IMR-90 (cell line): Measurements from ENCODE around the gene DRAXIN. TPM values are rescaled to one million over a fixed set of nuclear protein-coding genes. Genes with fewer than 3 reads are reported as not detected.

Experiments
- ATAC-seq: fragments of 200-7000 bp; cut with Tn5 transposase; 2 replicates; pipeline ENCODE4 v1.9.1; 2020; ENCODE audit warnings: low read depth, mild to moderate bottlenecking, moderate library complexity
- BruUV-seq: library from RNA; stranded (reverse); fragments of 400-500 nt; replicated peaks from 2 replicates; lab custom pipeline; 2021; lab: Mats Ljungman, UMichigan
- CTCF ChIA-PET: fragments of 300-600 bp; formaldehyde crosslinking; extraction: SDS; loops from one replicate; lab custom pipeline; 2021; ENCODE audit warnings: antibody characterized with exemption; lab: Yijun Ruan, JAX
- POLR2A ChIA-PET: fragments of 300-600 bp; sonication (Branson Sonifier 250); formaldehyde crosslinking; loops from one replicate; lab custom pipeline; 2022; ENCODE audit warnings: antibody characterized with exemption; ENCODE audit not compliant: unreplicated experiment; lab: Charles Lee
- DNase-seq: peaks from one replicate; pipeline ENCODE4 v3.0.0; 2013
- H2AFZ ChIP-seq: replicated peaks from 2 replicates; pipeline ENCODE3; 2013; ENCODE audit warnings: low read length, mild to moderate bottlenecking; ENCODE audit not compliant: poor library complexity
- H2AK5ac ChIP-seq: 2 replicates; pipeline ENCODE4 v1.6.1; 2013; ENCODE audit warnings: low read depth, low read length, inconsistent platforms
- H2AK9ac ChIP-seq: replicated peaks from 2 replicates; pipeline ENCODE3; 2013; ENCODE audit warnings: mild to moderate bottlenecking, low read depth, low read length, moderate library complexity; ENCODE audit not compliant: poor library complexity
- H2BK120ac ChIP-seq: 2 replicates; pipeline ENCODE4 v1.6.1; 2013; ENCODE audit warnings: low read depth, low read length, inconsistent platforms
- H2BK15ac ChIP-seq: 3 replicates; pipeline ENCODE4 v1.6.1; 2013; ENCODE audit warnings: low read depth, low read length, inconsistent platforms
- H2BK20ac ChIP-seq: 2 replicates; pipeline ENCODE4 v1.6.1; 2013; ENCODE audit warnings: low read depth, mild to moderate bottlenecking, inconsistent platforms, low read length, moderate library complexity
- H2BK5ac ChIP-seq: 2 replicates; pipeline ENCODE4 v1.6.1; 2013; ENCODE audit warnings: mild to moderate bottlenecking, low read depth, low read length, inconsistent platforms; ENCODE audit not compliant: poor library complexity, severe bottlenecking
- H3K14ac ChIP-seq: replicated peaks from 2 replicates; pipeline ENCODE4 v1.6.1; 2013; ENCODE audit warnings: low read depth, low read length, inconsistent platforms
- H3K18ac ChIP-seq: 2 replicates; pipeline ENCODE4 v1.6.1; 2013; ENCODE audit warnings: low read depth, low read length, control low read depth
- H3K23ac ChIP-seq: 2 replicates; pipeline ENCODE4 v1.6.1; 2013; ENCODE audit warnings: low read depth, low read length, inconsistent platforms
- H3K27ac ChIP-seq: 2 replicates; pipeline ENCODE4 v1.5.1; 2013; ENCODE audit warnings: mild to moderate bottlenecking, control low read depth, low read length; ENCODE audit not compliant: insufficient read depth
- H3K27me3 ChIP-seq: 2 replicates; pipeline ENCODE4 v1.6.1; 2013; ENCODE audit warnings: low read length; ENCODE audit not compliant: control insufficient read depth, insufficient read depth
- H3K36me3 ChIP-seq: 2 replicates; pipeline ENCODE4 v1.6.1; 2013; ENCODE audit warnings: low read length, mixed read lengths; ENCODE audit not compliant: control insufficient read depth, insufficient read depth
- H3K4ac ChIP-seq: 2 replicates; pipeline ENCODE4 v1.6.1; 2013; ENCODE audit warnings: low read depth, low read length, inconsistent platforms
- H3K4me1 ChIP-seq: 2 replicates; pipeline ENCODE4 v1.6.1; 2013; ENCODE audit warnings: low read length, mixed read lengths; ENCODE audit not compliant: control insufficient read depth, insufficient read depth
- H3K4me2 ChIP-seq: 2 replicates; pipeline ENCODE4 v1.6.1; 2013; ENCODE audit warnings: low read depth, mild to moderate bottlenecking, control low read depth, low read length, moderate library complexity
- H3K4me3 ChIP-seq: 2 replicates; pipeline ENCODE4 v1.5.1; 2013; ENCODE audit warnings: low read depth, mild to moderate bottlenecking, control low read depth, low read length, moderate library complexity; ENCODE audit not compliant: insufficient read depth
- H3K56ac ChIP-seq: 2 replicates; pipeline ENCODE4 v1.6.1; 2013; ENCODE audit warnings: low read length, inconsistent platforms; ENCODE audit not compliant: insufficient read depth; ENCODE audit errors: extremely low read depth
- H3K79me1 ChIP-seq, 2 experiments: 2 replicates each; pipeline ENCODE4 v1.6.1; 2013; ENCODE audit warnings: low read length in 2 of 2, inconsistent platforms in 1 of 2, low read depth in 1 of 2
- H3K9ac ChIP-seq: 2 replicates; pipeline ENCODE4 v1.6.1; 2013; ENCODE audit warnings: low read depth, low read length, control low read depth
- H3K9me1 ChIP-seq: 2 replicates; pipeline ENCODE4 v1.6.1; 2013; ENCODE audit warnings: low read length, inconsistent platforms; ENCODE audit not compliant: insufficient read depth
- H3K9me3 ChIP-seq: 2 replicates; pipeline ENCODE4 v1.6.1; 2013; ENCODE audit warnings: low read length; ENCODE audit not compliant: control insufficient read depth, insufficient read depth
- H4K20me1 ChIP-seq: 2 replicates; pipeline ENCODE4 v1.6.1; 2013; ENCODE audit warnings: low read length, inconsistent platforms; ENCODE audit not compliant: insufficient read depth
- H4K5ac ChIP-seq: 2 replicates; pipeline ENCODE4 v1.6.1; 2013; ENCODE audit warnings: mild to moderate bottlenecking, low read depth, low read length, control low read depth
- H4K8ac ChIP-seq, 2 experiments: 2 replicates each; pipeline ENCODE4 v1.6.1; 2013; ENCODE audit warnings: low read depth in 2 of 2, low read length in 2 of 2, control low read depth in 1 of 2, inconsistent platforms in 1 of 2
- H4K91ac ChIP-seq: 2 replicates; pipeline ENCODE4 v1.6.1; 2013; ENCODE audit warnings: low read depth, low read length, inconsistent platforms; ENCODE audit not compliant: insufficient read depth
- BHLHE40 ChIP-seq: fragments of 150-350 bp; IDR thresholded peaks from 2 replicates; pipeline ENCODE4 v1.6.1; 2016; ENCODE audit warnings: mild to moderate bottlenecking, low read depth, low read length
- CEBPB ChIP-seq: IDR thresholded peaks from 2 replicates; pipeline ENCODE4 v1.6.1; 2012; ENCODE audit warnings: low read depth, low read length, improper control_type of control experiment
- CHD1 ChIP-seq: IDR thresholded peaks from 2 replicates; pipeline ENCODE4 v1.6.1; 2012; ENCODE audit warnings: low read depth, low read length, improper control_type of control experiment
- CTCF ChIP-seq: conservative IDR thresholded peaks from 2 replicates; pipeline ENCODE4 v1.5.1; 2012; ENCODE audit warnings: mild to moderate bottlenecking, low read depth, low read length, improper control_type of control experiment
- FOS ChIP-seq: fragments of 150-350 bp; IDR thresholded peaks from 2 replicates; pipeline ENCODE4 v1.6.1; 2016; ENCODE audit warnings: low read depth, low read length
- MAFK ChIP-seq: IDR thresholded peaks from 2 replicates; pipeline ENCODE4 v1.6.1; 2012; ENCODE audit warnings: low read depth, low read length, improper control_type of control experiment
- MAZ ChIP-seq: IDR thresholded peaks from 2 replicates; pipeline ENCODE4 v1.6.1; 2012; ENCODE audit warnings: low read depth, mild to moderate bottlenecking, low read length, improper control_type of control experiment, moderate library complexity, borderline replicate concordance
- MXI1 ChIP-seq: IDR thresholded peaks from 2 replicates; pipeline ENCODE4 v1.6.1; 2012; ENCODE audit warnings: low read depth, mild to moderate bottlenecking, low read length, moderate library complexity, borderline replicate concordance
- NFE2L2 ChIP-seq: fragments of 150-350 bp; IDR thresholded peaks from 2 replicates; pipeline ENCODE4 v1.6.1; 2016; ENCODE audit warnings: low read depth, mild to moderate bottlenecking, low read length
- POLR2A ChIP-seq: IDR thresholded peaks from 2 replicates; pipeline ENCODE4 v1.6.1; 2012; ENCODE audit warnings: mild to moderate bottlenecking, low read depth, low read length
- RAD21 ChIP-seq: IDR thresholded peaks from 2 replicates; pipeline ENCODE4 v1.6.1; 2012; ENCODE audit warnings: low read length, improper control_type of control experiment
- RCOR1 ChIP-seq: IDR thresholded peaks from 2 replicates; pipeline ENCODE4 v1.6.1; 2012; ENCODE audit warnings: mild to moderate bottlenecking, low read length, improper control_type of control experiment; ENCODE audit not compliant: insufficient replicate concordance
- RFX5 ChIP-seq: IDR thresholded peaks from 2 replicates; pipeline ENCODE4 v1.8.0; 2012; ENCODE audit warnings: low read depth, mild to moderate bottlenecking, low read length, moderate library complexity
- SMC3 ChIP-seq: fragments of 150-350 bp; IDR thresholded peaks from 2 replicates; pipeline ENCODE4 v1.6.1; 2016; ENCODE audit warnings: low read depth, mild to moderate bottlenecking, antibody characterized with exemption, low read length, moderate library complexity
- USF2 ChIP-seq: fragments of 150-350 bp; IDR thresholded peaks from 2 replicates; pipeline ENCODE4 v1.6.1; 2017; ENCODE audit warnings: mild to moderate bottlenecking, antibody characterized with exemption, low read length, low read depth
- WGBS, 2 experiments: methylation state at CpG; one replicate each; pipeline versions ENCODE4 v1.1.5 to v1.1.7; 2013; ENCODE audit warnings: missing lambda C conversion rate in 2 of 2; ENCODE audit not compliant: insufficient read length in 1 of 2; ENCODE audit errors: extremely low coverage in 2 of 2; 5-methylcytosine and 5-hydroxymethylcytosine counted together
- dilution Hi-C: fragments of 300-500 bp; cut with HindIII; formaldehyde crosslinking; loops from one replicate; pipeline ENCODE4 v1.14.3; 2018; ENCODE audit warnings: low sequenced_read_pairs; ENCODE audit not compliant: unreplicated experiment
- in situ Hi-C: fragments of 300-500 bp; cut with MboI; formaldehyde crosslinking; loops from 3 replicates; pipeline ENCODE4 v1.14.3; 2019; ENCODE audit warnings: low sequenced_read_pairs, inconsistent platforms, mixed read lengths
- intact Hi-C: fragments of 100-400 bp; cut with micrococcal nuclease; formaldehyde crosslinking; loops from 2 replicates; pipeline ENCODE4 v1.10.0; 2022
- polyA plus RNA-seq, 3 experiments: library from polyadenylated mRNA; depleted of rRNA; stranded (reverse); fragments of >200 nt; gene quantifications; 2 replicates each; pipeline ENCODE4 v1.2.3, GENCODE V29; 2012; ENCODE audit warnings: low replicate concordance in 1 of 3
- total RNA-seq: library from RNA; depleted of rRNA; stranded (reverse); fragments of >200 nt; gene quantifications from 2 replicates; pipeline ENCODE4 v1.2.3, GENCODE V29; 2012
- TF ChIP-seq, protein P1 (sequence below): fragments of 150-350 bp; IDR thresholded peaks from 2 replicates; pipeline ENCODE4 v1.6.1; 2016; ENCODE audit warnings: low read depth, mild to moderate bottlenecking, low read length, moderate library complexity, borderline replicate concordance

DRAXIN gene
- total and polyA plus RNA-seq, 2 of the 4 experiments (the other 2 are of a cell fraction): under 0.01 to 0.02 TPM

DNA sequence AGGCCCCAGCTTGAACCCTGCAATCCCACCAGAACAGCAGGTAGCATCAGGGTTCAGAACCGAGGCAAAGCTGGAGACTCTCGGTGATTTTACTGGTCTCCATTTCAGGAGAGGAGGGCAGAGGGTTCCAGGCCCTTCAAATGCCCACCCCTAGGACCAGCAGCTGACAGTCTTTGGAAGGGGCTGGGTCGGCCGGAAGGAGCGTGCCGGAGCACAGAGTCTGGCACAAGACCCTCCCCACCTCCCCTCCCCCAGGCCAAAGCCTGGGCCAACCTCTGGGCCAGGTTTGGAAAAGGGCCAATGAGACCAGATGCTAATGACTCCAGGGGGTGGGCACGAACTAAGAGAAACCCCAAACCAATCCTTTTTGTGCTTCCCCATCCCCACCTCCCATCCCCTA, 44.2 kb upstream of the DRAXIN start:
- Histone ChIP-seq H3K9ac (no peak overlapping the region), H3K4me1 (no peaks in the 10 kb centered on the region; the same call in 1 of the 2 replicates), H2AK9ac (no peak overlapping the region), H4K5ac (no peak overlapping the region), H3K9me1 (no peaks in the 10 kb centered on the region), H3K79me1 (no peaks in the 10 kb centered on the region), H2BK15ac (no peak overlapping the region), H3K27me3 (peaks cover 19% of the 10 kb centered on the region), H2AK5ac (no peak overlapping the region), H3K4me3 (no peak overlapping the region), H2BK120ac (no peak overlapping the region), H2BK5ac (no peak overlapping the region), H4K91ac (no peak overlapping the region), H3K4me2 (no peak overlapping the region), H4K20me1 (no peaks in the 10 kb centered on the region; the same call in 1 of the 2 replicates), H3K18ac (no peak overlapping the region), H3K4ac (no peak overlapping the region), H3K23ac (no peak overlapping the region), H3K9me3 (no peaks in the 10 kb centered on the region), H2AFZ (no peak overlapping the region), H3K14ac (no peak overlapping the region), H3K56ac (no peak overlapping the region), H3K27ac (no peak overlapping the region), H2BK20ac (no peak overlapping the region), H4K8ac (no peak overlapping the region), H3K36me3 (no peaks in the 10 kb centered on the region)
- no TSS peak for BruUV-seq
- DNase-seq (no peak), ATAC-seq (no peak)
- WGBS, 2 experiments: 53% methylated on average over 3 of the region's 7 CpGs; no CpG with 5 or more reads in 1 of the 2 experiments
- CTCF ChIA-PET: no interaction called here
- TF ChIP-seq CEBPB: no peak
- TF ChIP-seq POLR2A: no peak
- no peak for TF ChIP-seq NFE2L2
- no peak for TF ChIP-seq FOS
- TF ChIP-seq CTCF: no peak
- TF ChIP-seq USF2: no peak
- TF ChIP-seq MXI1: no peak
- no peak for TF ChIP-seq MAFK
- TF ChIP-seq MAZ: no peak
- TF ChIP-seq RFX5: no peak
- no peak for TF ChIP-seq BHLHE40
- no peak for TF ChIP-seq SMC3
- TF ChIP-seq, protein P1, sequence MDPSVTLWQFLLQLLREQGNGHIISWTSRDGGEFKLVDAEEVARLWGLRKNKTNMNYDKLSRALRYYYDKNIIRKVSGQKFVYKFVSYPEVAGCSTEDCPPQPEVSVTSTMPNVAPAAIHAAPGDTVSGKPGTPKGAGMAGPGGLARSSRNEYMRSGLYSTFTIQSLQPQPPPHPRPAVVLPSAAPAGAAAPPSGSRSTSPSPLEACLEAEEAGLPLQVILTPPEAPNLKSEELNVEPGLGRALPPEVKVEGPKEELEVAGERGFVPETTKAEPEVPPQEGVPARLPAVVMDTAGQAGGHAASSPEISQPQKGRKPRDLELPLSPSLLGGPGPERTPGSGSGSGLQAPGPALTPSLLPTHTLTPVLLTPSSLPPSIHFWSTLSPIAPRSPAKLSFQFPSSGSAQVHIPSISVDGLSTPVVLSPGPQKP: no peak
- no peak for TF ChIP-seq CHD1
- no peak for TF ChIP-seq RAD21
- TF ChIP-seq RCOR1: no peak
- intact Hi-C loops: no loop called here
- dilution Hi-C loops: no loop called here
- in situ Hi-C loops: loop anchor here (10.0 kb wide), 1 partner anchor 613 kb away; no protein-coding TSS in a partner anchor
- POLR2A ChIA-PET: no interaction called here
